ENCODE measurements around the gene QRICH2. TPM values are rescaled to one million over a fixed set of nuclear protein-coding genes. Genes with fewer than 3 reads are reported as not detected.
"Not testable (repeated sequence)": the region's sequence is repeated elsewhere in the genome, so short reads cannot be mapped to it uniquely, and the experiment has no call there.

QRICH2 gene
- total and polyA plus RNA-seq, 5 donors = 1.9 to 2.5 (median 2.1) TPM

DNA sequence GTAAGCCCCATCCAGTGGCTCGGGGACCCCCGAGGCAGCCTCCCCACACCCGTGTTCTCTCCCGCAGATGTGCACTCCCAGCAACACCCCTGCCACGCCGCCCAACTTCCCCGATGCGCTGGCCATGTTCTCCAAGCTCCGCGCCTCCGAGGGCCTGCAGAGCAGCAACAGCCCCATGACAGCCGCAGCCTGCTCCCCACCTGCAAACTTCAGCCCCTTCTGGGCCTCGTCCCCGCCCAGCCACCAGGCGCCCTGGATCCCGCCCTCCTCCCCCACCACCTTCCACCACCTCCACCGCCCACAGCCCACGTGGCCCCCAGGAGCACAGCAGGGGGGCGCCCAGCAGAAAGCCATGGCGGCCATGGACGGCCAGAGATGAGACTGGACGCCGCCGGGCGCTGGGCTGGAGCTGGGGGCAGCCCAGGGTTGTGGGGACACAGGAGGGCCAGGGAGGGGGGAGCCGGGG lies 37.9 kb downstream of the QRICH2 start:
- DNase-seq = peak in 1 of 3 donors; percentile 47
- 87% methylated on average over 26 of the region's 26 CpGs for WGBS
- no peaks in the 10 kb centered on the region for H3K27me3 ChIP-seq (ENCODE audit: control insufficient read depth, insufficient read depth)
- intact Hi-C loops (cut with DNase I) = no loop called here
- peaks cover 20% of the 10 kb centered on the region for H3K4me1 ChIP-seq (ENCODE audit: control insufficient read depth, insufficient read depth, low read length)
- no peak overlapping the region for H3K27ac ChIP-seq (ENCODE audit: low read length)
- H3K4me3 ChIP-seq (ENCODE audit: low read length) = no peak overlapping the region
- H3K9me3 ChIP-seq (ENCODE audit: control insufficient read depth, low read length) = no peaks in the 10 kb centered on the region
- no peak for ATAC-seq

DNA sequence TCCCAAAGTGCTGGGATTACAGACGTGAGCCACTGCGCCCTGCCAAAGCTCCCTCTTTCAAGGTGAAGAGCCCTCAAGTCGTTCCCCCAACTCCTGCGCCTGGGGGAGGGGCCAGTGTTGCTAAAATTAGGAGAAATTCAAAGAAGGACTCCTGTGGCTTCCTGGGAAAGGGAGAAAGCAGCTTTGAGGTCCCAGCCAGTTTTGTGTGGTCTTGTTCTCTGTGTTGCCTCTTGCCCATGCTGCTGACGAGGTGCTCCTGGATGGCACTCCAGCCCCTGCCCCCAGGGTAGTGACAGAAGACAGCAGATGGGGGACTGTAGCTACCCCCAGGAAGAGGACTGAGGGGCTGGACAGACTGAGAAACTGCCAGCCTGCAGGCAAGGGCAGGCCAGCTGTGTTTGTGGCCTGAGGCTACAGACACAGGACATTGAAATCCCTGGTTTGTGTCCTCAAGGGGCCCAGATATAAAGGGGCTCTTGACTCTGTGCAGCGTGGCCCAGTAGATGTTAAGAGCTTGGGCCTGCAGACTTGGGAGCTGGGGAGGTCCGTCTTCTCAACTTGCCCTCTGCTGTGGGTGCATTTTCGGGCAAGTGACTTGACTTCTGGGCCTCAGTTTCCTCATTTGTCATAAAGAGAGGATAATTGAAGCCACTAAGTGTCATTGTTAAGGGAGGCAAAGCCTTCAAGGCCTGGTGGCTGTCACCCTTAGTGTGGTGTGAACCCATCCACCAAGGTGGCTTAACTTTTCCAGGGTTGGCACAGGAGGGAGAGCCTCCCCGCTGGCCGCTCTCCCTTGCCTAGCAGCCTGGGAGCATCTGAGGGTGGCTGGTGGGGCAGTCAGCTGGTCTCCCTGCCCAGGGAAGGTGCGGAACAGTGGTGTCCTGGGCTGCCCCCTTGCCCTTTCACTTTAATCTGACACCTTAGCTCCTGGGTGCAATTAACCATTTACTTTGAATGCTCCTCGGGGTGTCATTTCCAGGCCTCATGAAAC lies 38.8 kb downstream of the QRICH2 start:
- no peaks in the 10 kb centered on the region for H3K9me3 ChIP-seq (ENCODE audit: control insufficient read depth, low read length)
- peaks cover 20% of the 10 kb centered on the region for H3K4me1 ChIP-seq (ENCODE audit: control insufficient read depth, insufficient read depth, low read length)
- no peak overlapping the region for H3K4me3 ChIP-seq (ENCODE audit: low read length)
- intact Hi-C loops (cut with DNase I) = no loop called here
- DNase-seq (peak in 2 of 3 donors; percentile 17 to 55), ATAC-seq (no peak)
- peak overlapping the region; percentile 48 for H3K27ac ChIP-seq (ENCODE audit: low read length)
- H3K27me3 ChIP-seq (ENCODE audit: control insufficient read depth, insufficient read depth) = no peaks in the 10 kb centered on the region
- 66% methylated on average over 12 of the region's 12 CpGs for WGBS

DNA sequence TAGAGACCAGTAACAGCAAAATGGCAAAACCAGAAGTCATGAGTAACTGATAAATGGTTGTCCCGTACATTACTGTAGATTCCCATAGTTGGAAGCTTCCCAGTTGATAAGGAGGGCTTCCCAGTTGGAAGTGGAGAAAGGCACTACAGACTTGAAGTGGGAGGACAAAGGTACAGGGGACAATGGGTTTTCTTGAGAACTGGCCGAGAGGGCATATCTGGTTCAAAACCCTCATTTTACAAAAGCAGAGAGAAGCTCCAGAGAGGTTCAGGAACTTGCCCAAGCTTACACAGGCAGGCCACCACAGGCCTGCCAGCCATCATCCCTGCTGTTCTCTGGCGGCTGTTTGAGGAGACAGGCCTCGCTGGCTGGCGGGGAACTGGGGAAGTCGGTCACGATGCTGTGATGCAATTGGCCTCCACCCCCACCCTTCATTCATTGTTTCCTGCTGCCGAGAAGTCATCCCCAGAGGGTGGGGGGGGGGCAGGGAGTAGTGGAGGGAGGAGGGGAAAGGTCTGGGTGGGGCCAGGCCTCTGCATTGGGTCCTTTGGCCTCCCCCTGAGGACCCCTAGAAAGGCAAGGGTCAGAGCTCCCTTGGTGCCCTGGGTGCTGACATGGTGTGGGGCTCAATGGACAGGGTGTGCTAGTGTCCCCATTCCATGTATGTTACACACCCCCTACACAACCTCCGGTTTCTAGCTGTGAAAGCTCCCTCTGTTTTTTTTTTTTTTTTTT lies 39.9 kb downstream of the QRICH2 start:
- DNase-seq = peak; percentile 87 to 92 (median 90)
- Histone ChIP-seq H3K27me3 (ENCODE audit: control insufficient read depth, insufficient read depth) (no peaks in the 10 kb centered on the region), H3K27ac (ENCODE audit: low read length) (peak overlapping the region; percentile 78), H3K4me1 (ENCODE audit: control insufficient read depth, insufficient read depth, low read length) (peaks cover 20% of the 10 kb centered on the region), H3K4me3 (ENCODE audit: low read length) (no peak overlapping the region), H3K9me3 (ENCODE audit: control insufficient read depth, low read length) (no peaks in the 10 kb centered on the region)
- intact Hi-C loops (cut with DNase I) = no loop called here
- 9% methylated on average over 9 of the region's 9 CpGs for WGBS
- ATAC-seq = peak; percentile 21 to 49

DNA sequence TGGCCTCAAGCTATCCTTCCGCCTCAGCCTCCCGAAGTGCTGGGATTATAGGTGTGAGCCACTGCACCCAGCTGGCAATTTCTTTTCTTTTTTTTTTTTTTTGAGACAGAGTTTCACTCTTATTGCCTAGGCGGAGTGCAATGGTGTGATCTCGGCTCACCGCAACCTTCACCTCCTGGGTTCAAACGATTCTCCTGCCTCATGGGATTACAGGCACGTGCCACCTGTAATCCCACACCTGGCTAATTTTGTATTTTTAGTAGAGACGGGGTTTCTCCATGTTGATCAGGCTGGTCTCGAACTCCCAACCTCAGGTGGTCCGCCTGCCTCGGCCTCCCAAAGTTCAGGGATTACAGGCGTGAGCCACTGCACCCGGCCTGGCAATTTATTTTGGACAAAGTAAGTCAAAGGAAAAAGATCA lies 40.5 kb downstream of the QRICH2 start:
- H3K27me3 ChIP-seq (ENCODE audit: control insufficient read depth, insufficient read depth); ATAC-seq; H3K27ac ChIP-seq (ENCODE audit: low read length); H3K9me3 ChIP-seq (ENCODE audit: control insufficient read depth, low read length); intact Hi-C loops (cut with DNase I); H3K4me3 ChIP-seq (ENCODE audit: low read length): not testable (repeated sequence)
- 86% methylated on average over 13 of the region's 13 CpGs for WGBS
- H3K4me1 ChIP-seq (ENCODE audit: control insufficient read depth, insufficient read depth, low read length) = peaks cover 20% of the 10 kb centered on the region
- peak in 1 of 3 donors; percentile 10 for DNase-seq

DNA sequence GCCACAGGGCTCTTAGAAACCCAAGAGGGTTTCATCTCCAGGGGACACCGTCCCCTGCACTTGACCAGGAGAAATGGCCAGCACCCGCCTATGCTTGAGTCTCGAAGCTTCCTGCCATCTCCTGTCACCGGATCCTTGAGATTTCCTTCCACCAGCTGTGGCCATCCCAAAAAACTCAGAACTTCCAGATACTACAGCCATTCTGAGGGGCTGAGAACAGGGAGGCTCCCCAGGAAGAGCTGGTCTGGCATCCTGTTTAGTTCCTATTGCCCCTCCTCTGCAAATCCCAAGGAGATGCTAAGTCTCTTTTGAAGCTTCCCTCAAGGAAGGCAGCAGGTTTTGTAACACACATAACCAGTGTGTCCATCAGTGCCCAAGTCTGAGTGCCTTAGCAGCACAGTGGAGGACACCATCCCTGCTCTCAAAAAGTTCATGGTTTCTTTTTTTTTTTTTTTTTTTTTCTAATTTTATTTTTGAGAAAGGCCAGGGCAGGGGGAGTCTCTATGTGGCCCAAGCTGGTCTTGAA lies 41.0 kb downstream of the QRICH2 start:
- DNase-seq (no peak), ATAC-seq (no peak)
- Histone ChIP-seq H3K4me3 (ENCODE audit: low read length) (peak overlapping the region; percentile 94), H3K9me3 (ENCODE audit: control insufficient read depth, low read length) (no peaks in the 10 kb centered on the region), H3K27ac (ENCODE audit: low read length) (peak overlapping the region; percentile 64), H3K4me1 (ENCODE audit: control insufficient read depth, insufficient read depth, low read length) (peaks cover 20% of the 10 kb centered on the region), H3K27me3 (ENCODE audit: control insufficient read depth, insufficient read depth) (no peaks in the 10 kb centered on the region)
- 62% methylated on average over 4 of the region's 4 CpGs for WGBS
- intact Hi-C loops (cut with DNase I) = no loop called here

DNA sequence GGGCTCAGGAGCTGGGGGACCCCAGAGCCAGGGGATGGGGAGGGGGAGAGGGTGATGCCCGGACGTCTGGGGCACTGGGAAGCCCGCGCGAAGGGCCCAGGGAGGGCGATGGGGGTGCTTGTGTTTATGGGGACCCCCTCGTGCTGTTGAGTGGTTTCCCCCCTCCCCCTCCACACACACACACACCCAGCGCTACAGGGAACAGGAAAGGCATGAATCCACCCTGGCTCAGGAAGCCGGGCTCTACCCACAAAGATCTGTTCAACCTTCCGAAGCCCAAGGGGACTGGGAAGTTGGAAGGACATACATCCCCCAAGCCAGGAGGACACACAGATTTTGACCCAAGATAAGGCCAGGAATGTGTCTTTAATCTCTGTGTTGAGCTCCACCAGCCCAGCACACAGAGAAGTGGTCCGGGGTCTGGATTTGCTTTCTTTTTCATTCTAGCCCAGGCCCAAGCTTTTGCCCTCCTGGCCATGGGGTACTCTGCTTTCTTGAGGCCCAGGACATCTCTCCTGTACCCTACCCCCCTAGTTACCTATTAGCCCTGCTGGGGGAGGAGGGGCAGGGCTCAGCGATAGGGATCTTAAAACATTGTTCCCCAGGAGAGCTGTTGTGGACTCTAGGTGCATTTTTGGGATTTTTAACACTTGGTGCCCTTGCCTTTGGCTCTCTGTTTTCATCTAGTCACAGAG lies 41.7 kb downstream of the QRICH2 start:
- WGBS = 2% methylated on average over 12 of the region's 12 CpGs
- DNase-seq = peak in 2 of 3 donors; percentile 13 to 41

DNA sequence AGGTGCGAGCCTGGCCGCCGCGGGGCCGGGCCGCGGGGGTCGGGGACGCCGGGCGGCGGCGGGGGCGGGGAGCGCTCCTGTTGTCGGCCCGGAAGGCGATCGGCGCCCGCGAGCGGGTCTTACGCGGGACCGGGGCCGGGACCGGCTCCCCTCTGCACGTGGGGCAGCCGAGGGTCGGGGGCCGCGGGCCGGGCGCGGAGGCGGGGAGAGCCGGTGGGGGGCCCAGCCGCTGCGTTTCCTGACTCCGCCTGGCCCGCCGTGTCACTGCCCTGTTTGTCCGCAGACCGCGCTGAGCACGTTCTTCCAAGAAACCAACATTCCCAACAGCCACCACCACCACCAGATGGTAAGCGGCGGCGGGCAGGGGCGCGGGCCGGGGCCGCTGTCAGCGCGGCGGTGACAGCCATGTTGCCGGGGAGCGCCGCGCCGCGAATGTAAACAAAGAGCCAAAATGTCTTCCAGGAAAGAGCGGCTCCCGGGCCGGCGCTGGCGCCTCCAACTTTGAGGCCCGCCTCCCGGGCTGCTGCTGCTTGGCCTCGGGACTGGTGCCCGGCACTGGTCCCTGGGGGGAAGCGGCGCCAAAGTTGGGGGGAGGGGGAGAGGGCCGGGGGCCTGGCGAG lies 42.3 kb downstream of the QRICH2 start:
- WGBS = under 1% methylated on average over 76 of the region's 76 CpGs
- intact Hi-C loops (cut with DNase I) = no loop called here
- peak overlapping the region; percentile 64 for H3K27ac ChIP-seq (ENCODE audit: low read length)
- ATAC-seq (peak; percentile 2 to 4), DNase-seq (peak; percentile 66 to 91 (median 90))
- H3K4me3 ChIP-seq (ENCODE audit: low read length) = peak overlapping the region; percentile 94
- H3K27me3 ChIP-seq (ENCODE audit: control insufficient read depth, insufficient read depth) = no peaks in the 10 kb centered on the region
- H3K4me1 ChIP-seq (ENCODE audit: control insufficient read depth, insufficient read depth, low read length) = peaks cover 10% of the 10 kb centered on the region
- H3K9me3 ChIP-seq (ENCODE audit: control insufficient read depth, low read length) = no peaks in the 10 kb centered on the region

More for the DNA sequence above, 41.7 kb downstream of the QRICH2 start:
- intact Hi-C loops (cut with DNase I) = no loop called here
- Histone ChIP-seq H3K4me1 (ENCODE audit: control insufficient read depth, insufficient read depth, low read length) (peaks cover 14% of the 10 kb centered on the region), H3K9me3 (ENCODE audit: control insufficient read depth, low read length) (no peaks in the 10 kb centered on the region), H3K27ac (ENCODE audit: low read length) (peak overlapping the region; percentile 64), H3K27me3 (ENCODE audit: control insufficient read depth, insufficient read depth) (no peaks in the 10 kb centered on the region), H3K4me3 (ENCODE audit: low read length) (peak overlapping the region; percentile 94)
- ATAC-seq = peak in 1 of 2 donors; percentile 5

DNA sequence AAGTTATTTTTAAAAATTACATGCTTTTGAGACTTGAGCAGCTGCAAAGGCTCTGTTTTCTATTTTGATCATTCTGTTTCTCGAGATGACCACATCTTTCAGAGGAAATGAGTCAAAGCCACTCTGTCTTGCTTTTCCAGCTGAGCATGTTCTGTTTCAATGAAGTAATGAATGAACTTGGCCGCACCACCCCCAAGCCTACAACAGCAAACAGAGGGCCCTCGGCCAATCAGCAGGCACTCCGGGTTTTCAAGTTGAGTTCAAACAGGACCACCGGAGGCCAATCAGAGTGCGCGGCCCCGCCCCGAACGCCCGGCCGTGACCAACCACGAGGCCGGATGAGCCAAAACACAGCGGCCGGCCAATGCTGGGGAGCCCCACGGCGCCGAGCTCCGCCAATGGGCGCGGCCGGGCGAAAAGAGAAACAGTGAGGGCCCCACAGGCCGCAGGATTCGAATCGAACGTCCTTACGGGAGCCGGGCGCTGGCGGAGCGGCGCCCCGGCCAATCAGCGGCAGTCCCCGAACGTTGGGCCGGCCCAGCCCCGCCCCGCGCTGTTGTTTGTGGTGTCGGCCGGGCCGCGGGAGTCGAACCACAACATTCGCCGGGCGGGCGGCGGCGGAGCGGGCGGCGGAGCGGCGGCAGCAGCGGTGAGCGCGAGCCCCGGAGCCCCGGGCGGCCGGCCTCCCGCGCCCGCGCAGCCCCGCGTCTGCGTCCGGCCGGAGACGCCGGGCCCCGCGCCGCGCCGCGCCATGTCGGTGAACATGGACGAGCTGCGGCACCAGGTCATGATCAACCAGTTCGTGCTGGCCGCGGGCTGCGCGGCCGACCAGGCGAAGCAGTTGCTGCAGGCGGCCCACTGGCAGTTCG lies 43.1 kb downstream of the QRICH2 start, which contains the start of gene UBALD2:
TSS of gene UBALD2 (plus strand) at position 594 of the 869 bp plus-strand sequence. CDS start at position 752, 158 bp downstream.
- under 1% methylated on average over 94 of the region's 94 CpGs for WGBS
- ATAC-seq = peak; percentile 96 to 97
- intact Hi-C loops (cut with DNase I) = no loop called here

DNA sequence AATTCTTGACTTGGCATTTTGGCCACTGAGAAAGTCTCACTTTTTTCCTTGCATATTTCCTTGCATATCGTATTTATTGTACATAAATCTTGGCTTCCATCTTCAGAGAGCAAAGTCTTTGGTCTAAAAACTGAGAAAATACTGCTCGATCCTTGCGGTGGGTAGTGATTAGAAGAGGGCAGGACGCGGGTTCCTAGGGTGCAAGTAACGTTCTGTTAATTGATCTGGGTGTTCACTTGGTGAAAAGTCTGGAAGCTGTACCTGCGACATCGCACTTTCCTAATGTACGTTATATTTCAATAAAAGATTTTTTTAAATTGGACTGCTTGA lies 43.7 kb downstream of the QRICH2 start:
- Histone ChIP-seq H3K4me1 (ENCODE audit: control insufficient read depth, insufficient read depth, low read length) (peaks cover 9% of the 10 kb centered on the region), H3K9me3 (ENCODE audit: control insufficient read depth, low read length) (no peaks in the 10 kb centered on the region), H3K4me3 (ENCODE audit: low read length) (no peak overlapping the region), H3K27ac (ENCODE audit: low read length) (peak overlapping the region; percentile 65), H3K27me3 (ENCODE audit: control insufficient read depth, insufficient read depth) (no peaks in the 10 kb centered on the region)
- ATAC-seq (no peak), DNase-seq (peak in 1 of 3 donors; percentile 20)
- 38% methylated on average over 9 of the region's 9 CpGs for WGBS
- intact Hi-C loops (cut with DNase I) = no loop called here

More for the DNA sequence above, 43.1 kb downstream of the QRICH2 start, which contains the start of gene UBALD2:
- peak within 1 kb of the TSS; percentile 94 for H3K4me3 ChIP-seq (ENCODE audit: low read length)
- H3K9me3 ChIP-seq (ENCODE audit: control insufficient read depth, low read length) = no peaks in the 10 kb centered on the region
- peak; percentile 100 for DNase-seq
- H3K27me3 ChIP-seq (ENCODE audit: control insufficient read depth, insufficient read depth) = no peaks in the 10 kb centered on the region
- H3K4me1 ChIP-seq (ENCODE audit: control insufficient read depth, insufficient read depth, low read length) = peaks cover 9% of the 10 kb centered on the region
- peak within 1 kb of the TSS; percentile 65 for H3K27ac ChIP-seq (ENCODE audit: low read length)
